KOPT-K1 (cell line): Measurements from ENCODE around the gene TCF25.
"Not testable (repeated sequence)": the region's sequence is repeated elsewhere in the genome, so short reads cannot be mapped to it uniquely, and the experiment has no call there.

ENCODE experiments used
- H3K27ac ChIP-seq: fragments of 200-600 bp; sonication (generic); 2 replicates; pipeline ENCODE4 v1.5.1; 2016; ENCODE audit warnings: antibody characterized with exemption, mild to moderate bottlenecking, low read depth, low read length; ENCODE audit not compliant: poor library complexity, severe bottlenecking
- H3K36me3 ChIP-seq: fragments of 200-600 bp; sonication (generic); 2 replicates; pipeline ENCODE4 v1.5.1; 2017; ENCODE audit warnings: antibody characterized with exemption, mild to moderate bottlenecking, low read length, moderate library complexity; ENCODE audit not compliant: insufficient read depth
- H3K9me3 ChIP-seq: fragments of 200-600 bp; sonication (generic); 2 replicates; pipeline ENCODE4 v1.5.1; 2017; ENCODE audit warnings: antibody characterized with exemption, low read length, mild to moderate bottlenecking; ENCODE audit not compliant: insufficient read depth, poor library complexity, severe bottlenecking

Gene TCF25

DNA sequence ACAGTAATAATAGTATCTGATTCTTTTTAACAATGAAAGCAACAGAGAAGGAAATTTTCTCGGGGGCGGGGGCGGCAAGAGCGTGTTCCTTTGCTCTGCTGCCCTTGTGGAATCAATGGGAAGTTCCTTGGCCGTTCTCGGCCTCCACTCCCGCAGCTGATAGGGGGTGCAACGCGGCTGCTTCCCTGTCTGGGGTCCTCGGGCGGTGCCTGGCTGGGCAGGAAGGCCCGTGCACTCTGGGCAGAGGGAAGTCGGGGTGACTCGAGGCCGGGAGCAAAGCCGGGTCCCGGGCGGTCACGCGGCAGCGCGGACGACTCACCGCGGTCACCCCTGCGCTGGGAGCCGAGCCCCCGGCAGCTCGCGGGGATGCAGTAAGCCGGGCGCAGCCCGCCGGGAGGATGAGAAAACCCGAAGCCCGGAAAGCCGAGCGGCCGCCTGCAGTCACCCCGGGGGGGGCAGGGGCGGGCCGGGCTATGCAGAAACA, 52.2 kb downstream of the TCF25 start:
- Histone ChIP-seq H3K36me3 (no peaks in the 10 kb centered on the region), H3K9me3 (no peaks in the 10 kb centered on the region), H3K27ac (no peak overlapping the region)

DNA sequence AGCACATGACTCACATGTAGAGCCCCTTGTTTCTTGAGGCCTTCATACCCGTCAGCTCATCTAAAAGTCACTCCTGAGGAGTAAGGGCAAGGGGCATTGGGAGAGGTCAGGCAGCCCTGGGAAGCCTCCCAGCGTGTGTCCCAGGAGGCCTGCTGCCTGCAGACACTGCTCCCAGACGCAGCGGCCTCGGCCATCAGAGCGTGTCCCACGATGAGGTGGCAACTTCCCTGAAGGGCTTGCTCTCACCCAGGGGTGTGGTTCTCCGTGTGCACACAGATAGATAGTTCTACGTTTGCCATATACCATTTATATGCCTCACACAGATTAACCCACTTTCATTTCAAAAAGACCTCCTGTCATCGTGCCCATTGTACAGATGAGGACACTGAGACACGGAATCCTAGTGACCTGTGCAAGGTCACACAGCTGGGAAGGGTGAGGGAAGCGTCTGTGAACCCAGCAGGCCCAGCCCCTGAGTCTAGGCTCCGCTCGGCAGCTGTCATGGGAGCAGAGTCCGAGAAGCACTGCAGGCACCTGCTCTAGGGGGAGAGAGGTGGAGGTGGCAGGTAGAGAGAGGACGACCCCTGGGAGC, 58.0 kb downstream of the TCF25 start:
- H3K36me3 ChIP-seq: no peaks in the 10 kb centered on the region
- H3K9me3 ChIP-seq: no peaks in the 10 kb centered on the region
- no peak overlapping the region for H3K27ac ChIP-seq

DNA sequence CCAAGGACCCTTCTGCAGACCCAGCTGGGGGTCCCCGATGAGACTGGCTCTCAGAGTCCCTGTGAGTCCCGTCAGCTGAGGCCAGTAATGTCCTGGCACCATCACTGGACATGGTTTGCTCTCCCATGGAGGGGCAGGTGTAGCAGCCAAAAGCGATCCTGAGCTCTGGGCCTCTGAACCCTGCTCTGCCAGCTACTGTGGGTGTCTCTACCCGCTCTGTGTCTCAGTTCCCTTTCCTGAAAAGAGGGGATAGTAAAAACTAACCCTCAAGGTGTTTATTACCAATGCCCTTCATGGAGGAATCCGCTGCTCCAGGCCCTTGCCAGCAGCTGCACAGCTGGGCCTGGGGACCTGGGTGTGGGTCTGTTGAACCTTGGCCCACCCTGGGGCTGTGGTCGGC, 58.6 kb downstream of the TCF25 start:
- no peaks in the 10 kb centered on the region for H3K9me3 ChIP-seq
- no peaks in the 10 kb centered on the region for H3K36me3 ChIP-seq
- H3K27ac ChIP-seq: no peak overlapping the region

DNA sequence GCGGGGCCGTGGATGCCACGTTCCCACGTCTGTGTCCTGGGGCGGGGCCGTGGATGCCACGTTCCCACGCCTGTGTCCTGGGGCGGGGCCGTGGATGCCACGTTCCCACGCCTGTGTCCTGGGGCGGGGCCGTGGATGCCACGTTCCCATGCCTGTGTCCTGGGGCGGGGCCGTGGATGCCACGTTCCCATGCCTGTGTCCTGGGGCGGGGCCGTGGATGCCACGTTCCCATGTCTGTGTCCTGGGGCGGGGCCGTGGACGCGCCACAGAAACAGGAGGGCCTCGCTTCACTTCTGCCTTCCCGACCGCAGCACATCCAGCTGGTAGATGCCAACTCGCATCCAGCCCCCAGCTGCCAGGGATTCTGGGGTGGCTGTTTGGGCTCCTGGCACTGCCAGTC, 60.6 kb downstream of the TCF25 start:
- H3K27ac ChIP-seq, H3K36me3 ChIP-seq, H3K9me3 ChIP-seq: not testable (repeated sequence)

DNA sequence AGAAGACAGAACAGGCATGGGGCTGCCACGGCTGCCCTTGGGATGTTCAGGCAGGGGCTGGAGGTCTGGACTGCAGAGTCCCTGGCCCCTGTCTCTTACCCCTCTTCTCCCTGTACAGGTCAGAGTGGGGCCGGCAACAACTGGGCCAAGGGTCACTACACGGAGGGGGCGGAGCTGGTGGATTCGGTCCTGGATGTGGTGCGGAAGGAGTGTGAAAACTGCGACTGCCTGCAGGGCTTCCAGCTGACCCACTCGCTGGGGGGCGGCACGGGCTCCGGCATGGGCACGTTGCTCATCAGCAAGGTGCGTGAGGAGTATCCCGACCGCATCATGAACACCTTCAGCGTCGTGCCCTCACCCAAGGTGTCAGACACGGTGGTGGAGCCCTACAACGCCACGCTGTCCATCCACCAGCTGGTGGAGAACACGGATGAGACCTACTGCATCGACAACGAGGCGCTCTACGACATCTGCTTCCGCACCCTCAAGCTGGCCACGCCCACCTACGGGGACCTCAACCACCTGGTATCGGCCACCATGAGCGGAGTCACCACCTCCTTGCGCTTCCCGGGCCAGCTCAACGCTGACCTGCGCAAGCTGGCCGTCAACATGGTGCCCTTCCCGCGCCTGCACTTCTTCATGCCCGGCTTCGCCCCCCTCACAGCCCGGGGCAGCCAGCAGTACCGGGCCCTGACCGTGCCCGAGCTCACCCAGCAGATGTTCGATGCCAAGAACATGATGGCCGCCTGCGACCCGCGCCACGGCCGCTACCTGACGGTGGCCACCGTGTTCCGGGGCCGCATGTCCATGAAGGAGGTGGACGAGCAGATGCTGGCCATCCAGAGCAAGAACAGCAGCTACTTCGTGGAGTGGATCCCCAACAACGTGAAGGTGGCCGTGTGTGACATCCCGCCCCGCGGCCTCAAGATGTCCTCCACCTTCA, 61.5 kb downstream of the TCF25 start:
- H3K27ac ChIP-seq: no peak overlapping the region
- H3K36me3 ChIP-seq: no peaks in the 10 kb centered on the region
- H3K9me3 ChIP-seq: no peaks in the 10 kb centered on the region

GRCh38 chr16:89935620-89936019, 62.2 kb downstream of the TCF25 start:
- H3K36me3 ChIP-seq, H3K27ac ChIP-seq, H3K9me3 ChIP-seq: not testable (repeated sequence)

- Histone ChIP-seq H3K9me3 (no peaks in the 10 kb centered on the region), H3K27ac (no peak overlapping the region), H3K36me3 (no peaks in the 10 kb centered on the region)
Measured at GRCh38 chr16:89936034-89936433, 62.6 kb downstream of the TCF25 start.

DNA sequence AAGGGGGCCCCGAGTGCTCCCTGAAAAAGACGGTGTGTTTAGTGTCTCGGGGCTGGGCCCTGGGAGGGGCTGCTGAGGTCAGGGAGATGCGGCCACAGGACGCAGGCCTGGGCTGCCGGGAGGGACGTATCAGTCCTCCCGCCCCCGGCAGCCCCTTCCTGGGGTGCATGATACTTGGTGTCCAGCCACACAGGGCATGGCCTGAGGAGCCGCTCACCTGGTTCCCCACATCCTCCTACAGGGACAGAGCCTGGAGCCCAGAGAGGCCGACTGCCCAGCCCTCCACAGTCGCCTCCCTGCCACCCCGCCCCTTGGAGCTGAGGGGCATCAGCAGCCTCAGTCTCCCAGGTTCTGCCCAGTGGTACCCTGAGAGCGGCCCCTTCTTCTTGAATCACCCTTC, 63.1 kb downstream of the TCF25 start:
- Histone ChIP-seq H3K36me3 (no peaks in the 10 kb centered on the region), H3K9me3 (no peaks in the 10 kb centered on the region), H3K27ac (no peak overlapping the region)

- H3K36me3 ChIP-seq: no peaks in the 10 kb centered on the region
- H3K27ac ChIP-seq: no peak overlapping the region
- no peaks in the 10 kb centered on the region for H3K9me3 ChIP-seq
Measured at GRCh38 chr16:89936981-89937380, 63.6 kb downstream of the TCF25 start.

DNA sequence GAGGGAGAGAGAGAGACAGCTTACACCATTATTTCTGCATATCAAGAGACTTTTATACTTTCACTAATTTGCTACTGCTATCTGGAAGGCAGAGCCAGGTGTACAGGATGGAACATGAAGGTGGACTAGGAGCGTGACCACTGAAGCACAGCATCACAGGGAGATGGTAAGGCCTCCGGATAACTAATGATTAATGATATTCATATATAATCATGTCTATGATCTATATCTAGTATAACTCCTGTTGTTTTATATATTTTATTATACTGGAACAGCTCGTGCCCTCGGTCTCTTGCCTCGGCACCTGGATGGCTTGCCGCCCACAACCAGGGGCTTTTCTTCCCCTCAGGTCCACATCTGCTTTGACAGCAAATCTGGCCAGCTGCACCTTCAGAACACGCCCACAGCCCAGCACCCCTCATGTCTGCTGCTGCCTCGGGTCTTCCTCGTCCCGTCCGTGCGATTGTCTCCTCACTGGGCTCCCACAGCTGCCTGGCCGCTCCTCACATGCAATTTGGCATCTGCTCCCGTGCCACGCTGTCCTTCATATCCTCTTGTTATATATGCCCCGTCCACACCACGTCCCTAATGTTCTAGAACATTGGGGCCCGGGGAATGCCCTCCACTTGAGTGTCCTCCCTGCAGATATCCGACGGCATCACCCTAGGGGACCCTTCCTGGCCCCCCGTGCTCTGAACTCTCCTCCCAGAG, 64.9 kb downstream of the TCF25 start:
- Histone ChIP-seq H3K36me3 (no peaks in the 10 kb centered on the region), H3K27ac (no peak overlapping the region), H3K9me3 (no peaks in the 10 kb centered on the region)

- Histone ChIP-seq H3K9me3 (no peaks in the 10 kb centered on the region), H3K36me3 (no peaks in the 10 kb centered on the region), H3K27ac (no peak overlapping the region)
Measured at GRCh38 chr16:89944773-89945172, 71.4 kb downstream of the TCF25 start.

DNA sequence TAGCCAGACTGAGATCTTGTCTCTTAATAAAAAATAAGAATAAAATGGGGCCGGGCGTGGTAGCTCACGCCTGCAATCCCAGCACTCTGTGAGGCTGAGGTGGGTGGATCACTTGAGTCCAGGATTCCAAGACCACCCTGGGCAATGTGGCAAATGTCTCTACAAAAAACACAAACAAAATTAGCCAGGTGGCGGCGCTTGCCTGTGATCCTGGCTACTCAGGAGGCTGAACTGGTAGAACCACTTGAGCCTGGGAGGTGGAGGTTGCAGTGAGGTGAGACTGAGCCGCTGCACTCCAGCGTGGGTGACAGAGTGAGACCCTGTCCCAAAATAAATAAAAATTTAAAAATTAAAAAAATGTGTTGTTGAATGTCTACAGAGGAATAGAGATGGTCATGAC, 72.3 kb downstream of the TCF25 start:
- Histone ChIP-seq H3K9me3 (no peaks in the 10 kb centered on the region), H3K36me3 (no peaks in the 10 kb centered on the region), H3K27ac (no peak overlapping the region)

- Histone ChIP-seq H3K36me3 (no peaks in the 10 kb centered on the region), H3K9me3 (no peaks in the 10 kb centered on the region), H3K27ac (no peak overlapping the region)
Measured at GRCh38 chr16:89946515-89946914, 73.1 kb downstream of the TCF25 start.

GRCh38 chr16:89949121-89949742, 75.8 kb downstream of the TCF25 start:
- Histone ChIP-seq H3K27ac (no peak overlapping the region), H3K36me3 (no peaks in the 10 kb centered on the region), H3K9me3 (no peaks in the 10 kb centered on the region)

DNA sequence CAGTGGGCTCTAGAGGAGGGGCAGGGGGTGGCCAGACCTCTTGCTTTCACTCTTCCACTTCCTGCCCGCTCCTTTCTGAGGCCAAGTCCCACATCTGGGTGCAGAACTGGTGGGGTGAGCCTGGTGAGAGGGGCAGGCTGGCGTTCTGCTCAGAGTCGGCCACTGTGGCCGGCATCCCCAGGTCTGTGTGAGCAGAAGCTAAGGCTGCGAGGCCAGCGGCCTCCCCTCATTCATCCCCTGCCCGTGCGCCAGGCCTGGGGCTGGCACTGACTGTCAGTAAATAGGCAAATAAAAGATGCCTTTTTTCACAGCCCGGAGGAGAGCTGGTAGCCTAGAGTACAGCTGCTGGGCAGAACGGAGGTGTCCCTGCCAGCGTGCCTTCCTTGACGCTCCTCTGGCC, 76.4 kb downstream of the TCF25 start:
- Histone ChIP-seq H3K27ac (no peak overlapping the region), H3K36me3 (no peaks in the 10 kb centered on the region), H3K9me3 (no peaks in the 10 kb centered on the region)
